ENCODE results near the gene KCNK1. TPM values are rescaled to one million over a fixed set of nuclear protein-coding genes. Genes with fewer than 3 reads are reported as not detected.

The KCNK1 gene
- polyA plus RNA-seq, 3 donors: 2.7 to 5.5 (median 3.6) TPM

GRCh38 chr1:233714631-233715217, 100.8 kb downstream of the KCNK1 start:
- WGBS, 3 donors: 29 to 65% (median 61%) methylated on average over 4 of the region's 4 CpGs
- no peak overlapping the region for H3K27ac ChIP-seq (ENCODE audit: low read depth, low read length)

DNA sequence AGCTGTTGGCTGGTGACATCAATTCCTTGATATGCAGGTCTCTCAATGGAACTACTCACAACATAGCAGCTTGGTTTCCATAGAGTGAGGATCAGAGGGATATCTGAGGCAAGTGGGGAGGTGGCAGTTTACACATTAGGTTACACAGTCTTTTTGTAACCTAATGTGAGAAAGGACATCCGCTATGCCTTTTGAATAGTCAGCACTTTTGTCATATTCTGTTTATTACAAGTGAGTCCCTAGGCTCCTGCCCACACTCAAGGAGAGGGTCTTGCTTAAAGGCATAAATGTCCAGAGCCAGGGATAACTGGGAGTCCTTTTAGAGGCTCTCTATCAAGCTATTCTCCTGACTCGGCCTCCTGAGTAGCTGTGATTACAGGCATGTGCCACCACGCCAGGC, 104.2 kb downstream of the KCNK1 start:
- 86 to 98% (median 93%) methylated on average over 3 of the region's 3 CpGs for WGBS, 3 donors
- no peak overlapping the region for H3K27ac ChIP-seq (ENCODE audit: low read depth, low read length)

- no peak overlapping the region for H3K27ac ChIP-seq (ENCODE audit: low read depth, low read length)
- 69 to 92% (median 73%) methylated on average over 4 of the region's 4 CpGs for WGBS, 3 donors
Observed at GRCh38 chr1:233719655-233720341, 105.9 kb downstream of the KCNK1 start.

DNA sequence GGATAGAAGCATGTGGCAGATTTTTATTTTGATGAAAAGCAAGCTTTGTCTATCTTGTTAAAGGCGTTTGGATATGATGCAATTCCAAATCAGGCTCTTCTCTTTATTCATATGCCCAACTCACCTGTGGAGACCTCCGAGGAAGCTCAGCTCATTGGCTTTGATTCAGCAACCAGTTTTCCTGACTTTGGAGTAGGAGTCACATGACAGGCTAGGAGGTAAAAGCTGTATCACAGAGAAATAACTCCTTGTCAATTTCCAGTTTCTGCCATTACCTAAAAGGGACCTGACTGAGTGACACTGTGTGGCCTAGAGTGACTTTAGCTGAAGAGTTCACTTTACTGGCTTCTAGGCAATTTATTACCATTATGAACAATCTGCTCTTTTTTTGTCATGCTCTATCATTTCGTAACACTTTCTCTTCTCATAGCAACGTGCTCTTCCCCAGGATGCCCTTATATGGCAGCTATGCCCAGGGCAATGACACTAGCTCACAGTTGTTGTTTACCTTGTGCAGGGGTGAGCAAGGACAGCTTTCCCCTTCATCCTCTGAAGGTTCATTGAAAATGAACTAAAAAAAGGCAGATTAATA, 107.2 kb downstream of the KCNK1 start:
- 38 to 65% (median 51%) methylated on average over 4 of the region's 4 CpGs for WGBS, 3 donors
- H3K27ac ChIP-seq (ENCODE audit: low read depth, low read length): no peak overlapping the region

All from adipose tissue (tissue), 3 donors.